Tibial nerve (tissue), 4 donors: Measurements from ENCODE around the gene SRBD1. TPM values are rescaled to one million over a fixed set of nuclear protein-coding genes. Genes with fewer than 3 reads are reported as not detected.

Experiments used
- DNase-seq, 2 donors: peaks; one replicate each; pipeline ENCODE4 v3.0.0-alpha.2; 2019; ENCODE audit warnings: low spot score in 2 of 2
- H3K27ac ChIP-seq, 4 donors: fragments of 200-600 bp; sonication (generic) in 3 of 4; one replicate each; pipeline ENCODE4 v1.5.1; 2017 to 2019; ENCODE audit warnings: mild to moderate bottlenecking in 1 of 4
- H3K27me3 ChIP-seq, 2 donors: fragments of 200-600 bp; sonication (generic) in 1 of 2; one replicate each; pipeline versions ENCODE4 v1.5.1 to v1.6.0; 2017 to 2019
- H3K36me3 ChIP-seq, 3 donors: fragments of 200-600 bp; sonication (generic); one replicate each; pipeline ENCODE4 v1.5.1; 2018 to 2019
- H3K4me1 ChIP-seq, 4 donors: fragments of 200-600 bp; sonication (generic) in 3 of 4; one replicate each; pipeline ENCODE4 v1.5.1; 2017 to 2019
- H3K4me3 ChIP-seq, 4 donors: fragments of 200-600 bp; sonication (generic) in 3 of 4; one replicate each; pipeline ENCODE4 v1.5.1; 2017 to 2019; ENCODE audit warnings: mild to moderate bottlenecking in 1 of 4, moderate library complexity in 1 of 4
- H3K9me3 ChIP-seq, 4 donors: fragments of 200-600 bp; sonication (generic) in 3 of 4; one replicate each; pipeline ENCODE4 v1.5.1; 2017 to 2019
- CTCF ChIP-seq, 5 experiments: fragments of 200-600 bp in 3 of 5; fragments of 450-650 bp in 2 of 5; sonication (generic) in 3 of 5; IDR thresholded peaks; one replicate each; pipeline ENCODE4 v1.5.1; 2016 to 2019; ENCODE audit warnings: antibody characterized with exemption in 5 of 5, mild to moderate bottlenecking in 3 of 5, moderate library complexity in 2 of 5
- EP300 ChIP-seq, 2 donors: sonication (generic); formaldehyde crosslinking; IDR thresholded peaks; one replicate each; pipeline ENCODE4 v1.6.1; 2017; ENCODE audit warnings: antibody characterized with exemption in 2 of 2, mild to moderate bottlenecking in 1 of 2
- POLR2A ChIP-seq, 2 donors: fragments of 450-650 bp; IDR thresholded peaks; one replicate each; pipeline ENCODE4 v1.6.1; 2017; ENCODE audit warnings: antibody characterized with exemption in 2 of 2, mild to moderate bottlenecking in 2 of 2, moderate library complexity in 2 of 2
- WGBS, 2 donors: methylation state at CpG; one replicate each; pipeline ENCODE4 v1.1.5; 2018; 5-methylcytosine and 5-hydroxymethylcytosine counted together
- total RNA-seq, 4 donors: library from RNA; depleted of rRNA; stranded (reverse); fragments of >200 nt; gene quantifications; one replicate each; pipeline ENCODE4 v1.1.0, GENCODE V29; 2016

The SRBD1 gene
- total RNA-seq, 4 donors from 2014 or later, result 14.7 to 36.7 (median 20.8) TPM

- no peak for DNase-seq
- H3K27me3 ChIP-seq, result no peaks in the 10 kb centered on the region
- H3K36me3 ChIP-seq, result no peaks in the 10 kb centered on the region
- 97 to 100% methylated on average over 2 of the region's 2 CpGs for WGBS, 2 donors
- H3K4me3 ChIP-seq, result no peak overlapping the region
- H3K9me3 ChIP-seq, result no peaks in the 10 kb centered on the region
- peaks cover 0 to 6% (median 0%) of the 10 kb centered on the region in 4 donors for H3K4me1 ChIP-seq
- TF ChIP-seq CTCF (IDR thresholded peaks at IDR 0.05) (no peak), POLR2A (IDR thresholded peaks at IDR 0.05) (no peak), EP300 (IDR thresholded peaks at IDR 0.05) (no peak)
- no peak overlapping the region for H3K27ac ChIP-seq
Measured at GRCh38 chr2:45354776-45355175, 256.3 kb downstream of the SRBD1 start.

GRCh38 chr2:45353879-45354278 lies 257.2 kb downstream of the SRBD1 start:
- 45 to 54% methylated on average over 2 of the region's 2 CpGs for WGBS, 2 donors
- Histone ChIP-seq H3K4me3 (no peak overlapping the region), H3K36me3 (no peaks in the 10 kb centered on the region), H3K27ac (no peak overlapping the region), H3K9me3 (no peaks in the 10 kb centered on the region), H3K27me3 (no peaks in the 10 kb centered on the region), H3K4me1 (peaks cover 0 to 6% (median 0%) of the 10 kb centered on the region in 4 donors)
- DNase-seq, result no peak
- TF ChIP-seq CTCF (IDR thresholded peaks at IDR 0.05) (no peak), EP300 (IDR thresholded peaks at IDR 0.05) (no peak), POLR2A (IDR thresholded peaks at IDR 0.05) (no peak)

- peaks cover 0 to 6% (median 0%) of the 10 kb centered on the region in 4 donors for H3K4me1 ChIP-seq
- H3K27me3 ChIP-seq, result no peaks in the 10 kb centered on the region
- 78 to 88% methylated on average over 2 of the region's 2 CpGs for WGBS, 2 donors
- H3K4me3 ChIP-seq, result no peak overlapping the region
- H3K36me3 ChIP-seq, result no peaks in the 10 kb centered on the region
- no peak for DNase-seq
- no peak for TF ChIP-seq EP300 (IDR thresholded peaks at IDR 0.05)
- TF ChIP-seq POLR2A (IDR thresholded peaks at IDR 0.05), result no peak
- TF ChIP-seq CTCF (IDR thresholded peaks at IDR 0.05), result no peak
- no peak overlapping the region for H3K27ac ChIP-seq
- no peaks in the 10 kb centered on the region for H3K9me3 ChIP-seq
Measured at GRCh38 chr2:45352506-45352905, 258.6 kb downstream of the SRBD1 start.

GRCh38 chr2:45345331-45346234 lies 265.5 kb downstream of the SRBD1 start:
- no peaks in the 10 kb centered on the region for H3K27me3 ChIP-seq
- no peak overlapping the region for H3K27ac ChIP-seq
- H3K4me1 ChIP-seq, result no peaks in the 10 kb centered on the region
- TF ChIP-seq POLR2A (IDR thresholded peaks at IDR 0.05), result no peak
- no peak for TF ChIP-seq CTCF (IDR thresholded peaks at IDR 0.05)
- no peak for TF ChIP-seq EP300 (IDR thresholded peaks at IDR 0.05)
- no peak overlapping the region for H3K4me3 ChIP-seq
- no peaks in the 10 kb centered on the region for H3K9me3 ChIP-seq
- DNase-seq, result no peak
- no peaks in the 10 kb centered on the region for H3K36me3 ChIP-seq
- 55 to 59% methylated on average over 8 of the region's 8 CpGs for WGBS, 2 donors

- Histone ChIP-seq H3K27me3 (no peaks in the 10 kb centered on the region), H3K4me1 (no peaks in the 10 kb centered on the region), H3K27ac (no peak overlapping the region), H3K9me3 (no peaks in the 10 kb centered on the region), H3K4me3 (no peak overlapping the region), H3K36me3 (no peaks in the 10 kb centered on the region)
- DNase-seq, result no peak
- TF ChIP-seq EP300 (IDR thresholded peaks at IDR 0.05) (no peak), CTCF (IDR thresholded peaks at IDR 0.05) (no peak), POLR2A (IDR thresholded peaks at IDR 0.05) (no peak)
- 75 to 81% methylated on average over 5 of the region's 5 CpGs for WGBS, 2 donors
Measured at GRCh38 chr2:45344502-45344901, 266.6 kb downstream of the SRBD1 start.
